Uterus (tissue), 2 donors: ENCODE data around the gene RAD51B.

Experiments used
- CTCF ChIP-seq, 4 experiments: fragments of 200-600 bp in 2 of 4; fragments of 450-650 bp in 2 of 4; sonication (generic) in 2 of 4; IDR thresholded peaks; one replicate each; pipeline ENCODE4 v1.5.1; 2016 to 2019; ENCODE audit warnings: antibody characterized with exemption in 4 of 4, mild to moderate bottlenecking in 2 of 4, moderate library complexity in 1 of 4
- POLR2A ChIP-seq, 2 donors: fragments of 450-650 bp; IDR thresholded peaks; one replicate each; pipeline ENCODE4 v1.6.1; 2016; ENCODE audit warnings: antibody characterized with exemption in 2 of 2, mild to moderate bottlenecking in 1 of 2, moderate library complexity in 1 of 2

GRCh38 chr14:67833403-67833802 lies 13.8 kb downstream of the RAD51B start:
- TF ChIP-seq POLR2A (IDR thresholded peaks at IDR 0.05) (no peak), CTCF (IDR thresholded peaks at IDR 0.05) (no peak)
